ENCODE results near the gene RBFOX1. TPM values are rescaled to one million over a fixed set of nuclear protein-coding genes. Genes with fewer than 3 reads are reported as not detected.

Gene RBFOX1
- total RNA-seq, 1 donor, result not detected

- H3K79me2 ChIP-seq (ENCODE audit: insufficient read depth, low read length), result no peaks in the 10 kb centered on the region
- H3K4me2 ChIP-seq (ENCODE audit: insufficient read depth, low read length), result no peak overlapping the region
Measured at GRCh38 chr16:7374614-7375174, 42.0 kb downstream of the RBFOX1 start.

GRCh38 chr16:7376227-7376626 lies 43.6 kb downstream of the RBFOX1 start:
- Histone ChIP-seq H4K20me1 (ENCODE audit: insufficient read depth, low read length) (no peaks in the 10 kb centered on the region), H3K9me3 (ENCODE audit: low read depth, low read length) (peaks cover 5% of the 10 kb centered on the region), H3K4me2 (ENCODE audit: insufficient read depth, low read length) (no peak overlapping the region), H3K36me3 (ENCODE audit: insufficient read depth, low read length) (no peaks in the 10 kb centered on the region), H2AFZ (ENCODE audit: low read length) (no peak overlapping the region), H3K4me3 (ENCODE audit: insufficient read depth, low read length) (no peak overlapping the region), H3K79me2 (ENCODE audit: insufficient read depth, low read length) (no peaks in the 10 kb centered on the region), H3K4me1 (ENCODE audit: insufficient read depth, low read length) (no peaks in the 10 kb centered on the region), H3K27me3 (ENCODE audit: insufficient read depth, low read length) (no peaks in the 10 kb centered on the region), H3K27ac (ENCODE audit: low read depth, low read length) (no peak overlapping the region)
- no peak for DNase-seq (ENCODE audit: insufficient read length, low spot score, missing footprints)
- no peak for TF ChIP-seq CTCF (IDR thresholded peaks at IDR 0.05; ENCODE audit: extremely low read depth, low read depth, low read length)

More at GRCh38 chr16:7374614-7375174, 42.0 kb downstream of the RBFOX1 start:
- no peaks in the 10 kb centered on the region for H3K36me3 ChIP-seq (ENCODE audit: insufficient read depth, low read length)
- H3K4me3 ChIP-seq (ENCODE audit: insufficient read depth, low read length), result no peak overlapping the region
- no peak overlapping the region for H3K27ac ChIP-seq (ENCODE audit: low read depth, low read length)
- TF ChIP-seq CTCF (IDR thresholded peaks at IDR 0.05; ENCODE audit: extremely low read depth, low read depth, low read length), result no peak
- H3K9me3 ChIP-seq (ENCODE audit: low read depth, low read length), result peaks cover 8% of the 10 kb centered on the region
- no peak overlapping the region for H2AFZ ChIP-seq (ENCODE audit: low read length)
- H3K27me3 ChIP-seq (ENCODE audit: insufficient read depth, low read length), result no peaks in the 10 kb centered on the region
- no peaks in the 10 kb centered on the region for H4K20me1 ChIP-seq (ENCODE audit: insufficient read depth, low read length)
- DNase-seq (ENCODE audit: insufficient read length, low spot score, missing footprints), result no peak
- H3K4me1 ChIP-seq (ENCODE audit: insufficient read depth, low read length), result no peaks in the 10 kb centered on the region

- H3K27ac ChIP-seq (ENCODE audit: low read depth, low read length), result no peak overlapping the region
- H3K4me3 ChIP-seq (ENCODE audit: insufficient read depth, low read length), result no peak overlapping the region
- H2AFZ ChIP-seq (ENCODE audit: low read length), result no peak overlapping the region
- H3K79me2 ChIP-seq (ENCODE audit: insufficient read depth, low read length), result no peaks in the 10 kb centered on the region
- DNase-seq (ENCODE audit: insufficient read length, low spot score, missing footprints), result no peak
- H3K36me3 ChIP-seq (ENCODE audit: insufficient read depth, low read length), result no peaks in the 10 kb centered on the region
- peaks cover 9% of the 10 kb centered on the region for H3K9me3 ChIP-seq (ENCODE audit: low read depth, low read length)
- TF ChIP-seq CTCF (IDR thresholded peaks at IDR 0.05; ENCODE audit: extremely low read depth, low read depth, low read length), result no peak
- no peaks in the 10 kb centered on the region for H3K27me3 ChIP-seq (ENCODE audit: insufficient read depth, low read length)
- H4K20me1 ChIP-seq (ENCODE audit: insufficient read depth, low read length), result no peaks in the 10 kb centered on the region
- H3K4me2 ChIP-seq (ENCODE audit: insufficient read depth, low read length), result no peak overlapping the region
- H3K4me1 ChIP-seq (ENCODE audit: insufficient read depth, low read length), result no peaks in the 10 kb centered on the region
Measured at GRCh38 chr16:7377231-7377630, 44.6 kb downstream of the RBFOX1 start.

- H3K36me3 ChIP-seq (ENCODE audit: insufficient read depth, low read length), result no peaks in the 10 kb centered on the region
- H2AFZ ChIP-seq (ENCODE audit: low read length), result no peak overlapping the region
- no peaks in the 10 kb centered on the region for H3K79me2 ChIP-seq (ENCODE audit: insufficient read depth, low read length)
- H3K9me3 ChIP-seq (ENCODE audit: low read depth, low read length), result peaks cover 9% of the 10 kb centered on the region
- no peak for DNase-seq (ENCODE audit: insufficient read length, low spot score, missing footprints)
- no peaks in the 10 kb centered on the region for H4K20me1 ChIP-seq (ENCODE audit: insufficient read depth, low read length)
- no peaks in the 10 kb centered on the region for H3K27me3 ChIP-seq (ENCODE audit: insufficient read depth, low read length)
- no peak overlapping the region for H3K4me2 ChIP-seq (ENCODE audit: insufficient read depth, low read length)
- H3K4me1 ChIP-seq (ENCODE audit: insufficient read depth, low read length), result no peaks in the 10 kb centered on the region
- H3K27ac ChIP-seq (ENCODE audit: low read depth, low read length), result no peak overlapping the region
- no peak overlapping the region for H3K4me3 ChIP-seq (ENCODE audit: insufficient read depth, low read length)
- TF ChIP-seq CTCF (IDR thresholded peaks at IDR 0.05; ENCODE audit: extremely low read depth, low read depth, low read length), result no peak
Measured at GRCh38 chr16:7378024-7378695, 45.5 kb downstream of the RBFOX1 start.
